Endothelial cell of umbilical vein (primary cell): ENCODE data around the gene BCL2L13. TPM values are rescaled to one million over a fixed set of nuclear protein-coding genes. Genes with fewer than 3 reads are reported as not detected.

ENCODE experiments used
- BruUV-seq: library from RNA; stranded (reverse); fragments of 400-500 nt; replicated peaks from 2 replicates; lab custom pipeline; 2021; lab: Mats Ljungman, UMichigan
- CTCF ChIA-PET: fragments of 300-600, 350-600 bp; sonication (Branson Sonifier 250); formaldehyde crosslinking; loops from one replicate; lab custom pipeline; 2021; ENCODE audit warnings: antibody characterized with exemption, inconsistent platforms; lab: Charles Lee
- POLR2A ChIA-PET: fragments of 300-600, 350-600 bp; sonication (Branson Sonifier 250); formaldehyde crosslinking; loops from one replicate; lab custom pipeline; 2021; ENCODE audit warnings: antibody characterized with exemption, inconsistent platforms; lab: Charles Lee
- DNase-seq: peaks from one replicate; pipeline ENCODE4 v3.0.0-alpha.2; 2011; ENCODE audit warnings: low read depth, low spot score
- FAIRE-seq: peaks from 2 replicates; lab custom pipeline; 2011; peaks lifted over from hg19 to GRCh38; lab: Jason Lieb, UNC
- H2AFZ ChIP-seq: 2 replicates; pipeline ENCODE4 v1.6.0; 2012; ENCODE audit warnings: low read depth, low read length, control low read depth, inconsistent platforms
- H3K27ac ChIP-seq: 2 replicates; pipeline ENCODE4 v1.5.1; 2011; ENCODE audit warnings: low read depth, mild to moderate bottlenecking, control low read depth, low read length, moderate library complexity; ENCODE audit not compliant: insufficient read depth
- H3K27me3 ChIP-seq, 2 experiments: 2 replicates each; pipeline versions ENCODE4 v1.6.0 to v1.6.1; 2011; ENCODE audit warnings: low read length in 2 of 2, mixed read lengths in 1 of 2; ENCODE audit not compliant: control insufficient read depth in 2 of 2, insufficient read depth in 2 of 2
- H3K36me3 ChIP-seq, 2 experiments: 2 replicates in 1 of 2; 3 replicates in 1 of 2; pipeline ENCODE4 v1.5.1; 2011; ENCODE audit warnings: low read length in 2 of 2, mild to moderate bottlenecking in 1 of 2, moderate library complexity in 1 of 2; ENCODE audit not compliant: control insufficient read depth in 2 of 2, insufficient read depth in 2 of 2; ENCODE audit errors: extremely low read depth in 1 of 2
- H3K4me1 ChIP-seq: 3 replicates; pipeline ENCODE4 v1.5.1; 2011; ENCODE audit warnings: mild to moderate bottlenecking, low read length; ENCODE audit not compliant: control insufficient read depth, insufficient read depth; ENCODE audit errors: extremely low read depth
- H3K4me2 ChIP-seq: 2 replicates; pipeline ENCODE4 v1.6.1; 2011; ENCODE audit warnings: low read length, control low read depth, mixed read lengths; ENCODE audit not compliant: insufficient read depth
- H3K4me3 ChIP-seq, 3 experiments: fragments of 200-600 bp in 1 of 3; sonication (generic), shearing (Covaris generic) in 1 of 3; replicated peaks in 1 of 3; 2 replicates each; pipeline ENCODE4 v1.5.1; 2011 to 2016; ENCODE audit warnings: control low read depth in 3 of 3, low read length in 3 of 3, mild to moderate bottlenecking in 2 of 3, inconsistent platforms in 1 of 3, low read depth in 1 of 3, moderate library complexity in 1 of 3; ENCODE audit not compliant: insufficient read depth in 1 of 3
- H3K79me2 ChIP-seq: 2 replicates; pipeline ENCODE4 v1.6.0; 2012; ENCODE audit warnings: low read length, inconsistent platforms; ENCODE audit not compliant: control insufficient read depth, insufficient read depth
- H3K9ac ChIP-seq: replicated peaks from 2 replicates; pipeline ENCODE3; 2011; ENCODE audit warnings: low read length, control low read depth; ENCODE audit not compliant: insufficient read depth; ENCODE audit errors: extremely low read depth
- H3K9me1 ChIP-seq: replicated peaks from 3 replicates; pipeline ENCODE4 v1.6.0; 2011; ENCODE audit warnings: mild to moderate bottlenecking, low read length; ENCODE audit not compliant: control insufficient read depth, insufficient read depth; ENCODE audit errors: extremely low read depth
- H3K9me3 ChIP-seq: replicated peaks from 2 replicates; pipeline ENCODE4 v1.5.1; 2012; ENCODE audit warnings: low read length, inconsistent platforms; ENCODE audit not compliant: control insufficient read depth, insufficient read depth
- H4K20me1 ChIP-seq: replicated peaks from 2 replicates; pipeline ENCODE3; 2011; ENCODE audit warnings: mild to moderate bottlenecking, low read length; ENCODE audit not compliant: control insufficient read depth, insufficient read depth; ENCODE audit errors: extremely low read depth
- EZH2 ChIP-seq: IDR thresholded peaks from 2 replicates; pipeline ENCODE4 v1.6.1; 2012; ENCODE audit warnings: borderline replicate concordance, low read depth, mild to moderate bottlenecking, moderate library complexity, low read length, inconsistent platforms; ENCODE audit not compliant: severe bottlenecking
- FOS ChIP-seq: IDR thresholded peaks from 2 replicates; pipeline ENCODE4 v1.6.1; 2011; ENCODE audit warnings: mild to moderate bottlenecking, low read length, moderate library complexity, borderline replicate concordance; ENCODE audit not compliant: insufficient read depth
- GATA2 ChIP-seq: IDR thresholded peaks from 2 replicates; pipeline ENCODE4 v1.7.0; 2011; ENCODE audit warnings: low read depth, mild to moderate bottlenecking, moderate library complexity, mixed read lengths, low read length; ENCODE audit not compliant: insufficient read length, insufficient read depth
- JUN ChIP-seq: IDR thresholded peaks from 2 replicates; pipeline ENCODE4 v1.6.1; 2011; ENCODE audit warnings: borderline replicate concordance, low read depth; ENCODE audit not compliant: insufficient read length, insufficient read depth
- MYC ChIP-seq: IDR thresholded peaks from one replicate; pipeline ENCODE4 v1.6.1; 2011; ENCODE audit warnings: mild to moderate bottlenecking, low read depth, low read length
- POLR2A ChIP-seq: IDR thresholded peaks from 2 replicates; pipeline ENCODE4 v1.6.1; 2012; ENCODE audit warnings: low read depth, mild to moderate bottlenecking, control low read depth, low read length
- POLR2AphosphoS5 ChIP-seq: IDR thresholded peaks from 2 replicates; pipeline ENCODE4 v1.6.1; 2012; ENCODE audit warnings: low read depth, mild to moderate bottlenecking, control low read depth, low read length, moderate library complexity; ENCODE audit not compliant: insufficient read depth
- dilution Hi-C: fragments of 300-500 bp; cut with MboI; formaldehyde crosslinking; loops from one replicate; pipeline ENCODE4 v1.15.0; 2019; ENCODE audit warnings: low sequenced_read_pairs; ENCODE audit not compliant: extremely low pct_ligation_motif_present
- intact Hi-C: fragments of 100-400 bp; cut with micrococcal nuclease; formaldehyde crosslinking; loops from one replicate; pipeline ENCODE4 v1.10.0; 2022
- polyA plus RNA-seq, 4 experiments: library from polyadenylated mRNA; depleted of rRNA in 3 of 4; stranded (reverse) in 3 of 4; unstranded in 1 of 4; fragments of >200 nt; gene quantifications; 2 replicates each; pipeline versions ENCODE4 v1.2.1 to v1.2.3, GENCODE V29; 2011 to 2012; ENCODE audit warnings: missing spikeins in 1 of 4
- total RNA-seq: library from RNA; stranded (reverse); gene quantifications from 2 replicates; pipeline ENCODE4 v1.2.3, GENCODE V29; 2021
- TF ChIP-seq, protein P1 (sequence below), 2 donors: IDR thresholded peaks; 1 replicate in 1 of 2; 2 replicates in 1 of 2; pipeline ENCODE4 v1.5.1; 2011; ENCODE audit warnings: low read length in 2 of 2, mild to moderate bottlenecking in 2 of 2, moderate library complexity in 2 of 2, control low read depth in 1 of 2, inconsistent platforms in 1 of 2, low read depth in 1 of 2; ENCODE audit not compliant: insufficient read depth in 1 of 2; ENCODE audit errors: extremely low read depth in 1 of 2
- TF ChIP-seq, protein P2 (sequence below): IDR thresholded peaks from 2 replicates; pipeline ENCODE4 v1.6.1; 2011; ENCODE audit not compliant: insufficient read depth, insufficient read length

Gene BCL2L13
- total and polyA plus RNA-seq, 2 donors (not counting 3 experiments of a cell fraction or from before 2014, with no cell fraction given) = 28.1 to 36.2 TPM

DNA sequence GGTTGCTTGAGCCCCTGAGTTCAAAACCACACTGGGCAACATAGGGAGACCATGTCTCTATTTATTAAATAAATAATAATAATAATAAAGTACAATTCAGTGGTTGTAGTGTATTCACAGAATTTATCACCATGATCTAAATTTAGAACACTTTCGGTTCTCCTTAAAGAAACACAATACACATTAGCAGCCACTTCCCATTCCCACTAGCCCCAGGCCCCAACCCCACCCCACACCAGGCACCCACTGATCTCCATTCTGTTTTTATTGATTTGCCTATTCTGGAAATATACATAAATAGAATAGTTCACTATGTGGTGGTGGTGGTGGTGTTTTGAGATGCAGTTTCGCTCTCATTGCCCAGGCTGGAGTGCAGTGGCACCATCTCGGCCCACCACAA lies 45.7 kb downstream of the BCL2L13 start:
- Histone ChIP-seq H3K79me2 (no peaks in the 10 kb centered on the region), H3K4me2 (no peak overlapping the region), H3K4me3 (no peak overlapping the region), H3K9me3 (no peaks in the 10 kb centered on the region), H2AFZ (no peak overlapping the region), H3K9me1 (no peaks in the 10 kb centered on the region), H3K4me1 (no peaks in the 10 kb centered on the region), H3K27ac (no peak overlapping the region), H3K36me3 (no peaks in the 10 kb centered on the region), H3K9ac (no peak overlapping the region), H3K27me3 (no peaks in the 10 kb centered on the region), H4K20me1 (no peaks in the 10 kb centered on the region)
- FAIRE-seq = peak; percentile 18
- POLR2A ChIA-PET = no interaction called here
- TF ChIP-seq EZH2 (no peak), JUN (no peak), FOS (no peak), POLR2A (no peak), GATA2 (no peak), MYC (no peak), POLR2AphosphoS5 (no peak)
- TF ChIP-seq, protein P1, sequence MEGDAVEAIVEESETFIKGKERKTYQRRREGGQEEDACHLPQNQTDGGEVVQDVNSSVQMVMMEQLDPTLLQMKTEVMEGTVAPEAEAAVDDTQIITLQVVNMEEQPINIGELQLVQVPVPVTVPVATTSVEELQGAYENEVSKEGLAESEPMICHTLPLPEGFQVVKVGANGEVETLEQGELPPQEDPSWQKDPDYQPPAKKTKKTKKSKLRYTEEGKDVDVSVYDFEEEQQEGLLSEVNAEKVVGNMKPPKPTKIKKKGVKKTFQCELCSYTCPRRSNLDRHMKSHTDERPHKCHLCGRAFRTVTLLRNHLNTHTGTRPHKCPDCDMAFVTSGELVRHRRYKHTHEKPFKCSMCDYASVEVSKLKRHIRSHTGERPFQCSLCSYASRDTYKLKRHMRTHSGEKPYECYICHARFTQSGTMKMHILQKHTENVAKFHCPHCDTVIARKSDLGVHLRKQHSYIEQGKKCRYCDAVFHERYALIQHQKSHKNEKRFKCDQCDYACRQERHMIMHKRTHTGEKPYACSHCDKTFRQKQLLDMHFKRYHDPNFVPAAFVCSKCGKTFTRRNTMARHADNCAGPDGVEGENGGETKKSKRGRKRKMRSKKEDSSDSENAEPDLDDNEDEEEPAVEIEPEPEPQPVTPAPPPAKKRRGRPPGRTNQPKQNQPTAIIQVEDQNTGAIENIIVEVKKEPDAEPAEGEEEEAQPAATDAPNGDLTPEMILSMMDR (IDR thresholded peaks at IDR 0.05; ENCODE audit: extremely low read depth in 1 of 2, insufficient read depth in 1 of 2, low read depth in 1 of 2, low read length in 2 of 2) = no peak
- TF ChIP-seq, protein P2, sequence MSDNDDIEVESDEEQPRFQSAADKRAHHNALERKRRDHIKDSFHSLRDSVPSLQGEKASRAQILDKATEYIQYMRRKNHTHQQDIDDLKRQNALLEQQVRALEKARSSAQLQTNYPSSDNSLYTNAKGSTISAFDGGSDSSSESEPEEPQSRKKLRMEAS = no peak
- BruUV-seq = no TSS peak
- no peak for DNase-seq
- CTCF ChIA-PET = no interaction called here
- intact Hi-C loops (no loop called here), dilution Hi-C loops (no loop called here)
